ENCODE data around the gene SEC14L5. TPM values are rescaled to one million over a fixed set of nuclear protein-coding genes. Genes with fewer than 3 reads are reported as not detected.

Gene SEC14L5
- polyA plus RNA-seq, 1 donor from 2014 or later: 0.43 TPM

DNA sequence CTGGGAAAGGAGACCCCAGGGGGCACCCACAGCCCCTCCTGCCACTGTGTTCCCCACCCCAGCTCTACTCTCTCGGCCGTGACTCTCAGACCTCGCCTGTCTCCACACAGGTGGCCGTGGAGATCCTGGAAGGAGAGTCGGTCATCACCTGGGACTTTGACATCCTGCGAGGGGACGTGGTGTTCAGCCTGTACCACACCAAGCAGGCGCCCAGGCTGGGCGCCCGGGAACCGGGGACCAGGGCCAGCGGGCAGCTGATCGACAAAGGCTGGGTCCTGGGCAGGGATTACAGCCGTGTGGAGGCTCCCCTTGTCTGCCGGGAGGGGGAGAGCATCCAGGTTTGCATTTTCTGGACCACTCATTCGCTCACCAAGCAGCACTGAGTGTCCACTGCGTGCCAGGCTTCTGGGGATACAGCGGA is 50.2 kb downstream of the SEC14L5 start:
- H3K79me2 ChIP-seq (replicated peaks; ENCODE audit: insufficient read depth, low read length): no peaks in the 10 kb centered on the region
- no peak for TF ChIP-seq SMC3 (conservative IDR thresholded peaks at IDR 0.05; ENCODE audit: poor library complexity)
- no peak for TF ChIP-seq TAF1 (IDR thresholded peaks at IDR 0.05; ENCODE audit: low read depth)
- no peak for TF ChIP-seq RAD21 (conservative IDR thresholded peaks at IDR 0.05)
- no peak for TF ChIP-seq EP300 (conservative IDR thresholded peaks at IDR 0.05; ENCODE audit: poor library complexity, severe bottlenecking)
- TF ChIP-seq POLR2AphosphoS5 (IDR thresholded peaks at IDR 0.05): no peak
- TF ChIP-seq EZH2 (IDR thresholded peaks at IDR 0.05; ENCODE audit: borderline replicate concordance, insufficient read depth, low read length, poor library complexity, severe bottlenecking): no peak
- TF ChIP-seq, protein P1, sequence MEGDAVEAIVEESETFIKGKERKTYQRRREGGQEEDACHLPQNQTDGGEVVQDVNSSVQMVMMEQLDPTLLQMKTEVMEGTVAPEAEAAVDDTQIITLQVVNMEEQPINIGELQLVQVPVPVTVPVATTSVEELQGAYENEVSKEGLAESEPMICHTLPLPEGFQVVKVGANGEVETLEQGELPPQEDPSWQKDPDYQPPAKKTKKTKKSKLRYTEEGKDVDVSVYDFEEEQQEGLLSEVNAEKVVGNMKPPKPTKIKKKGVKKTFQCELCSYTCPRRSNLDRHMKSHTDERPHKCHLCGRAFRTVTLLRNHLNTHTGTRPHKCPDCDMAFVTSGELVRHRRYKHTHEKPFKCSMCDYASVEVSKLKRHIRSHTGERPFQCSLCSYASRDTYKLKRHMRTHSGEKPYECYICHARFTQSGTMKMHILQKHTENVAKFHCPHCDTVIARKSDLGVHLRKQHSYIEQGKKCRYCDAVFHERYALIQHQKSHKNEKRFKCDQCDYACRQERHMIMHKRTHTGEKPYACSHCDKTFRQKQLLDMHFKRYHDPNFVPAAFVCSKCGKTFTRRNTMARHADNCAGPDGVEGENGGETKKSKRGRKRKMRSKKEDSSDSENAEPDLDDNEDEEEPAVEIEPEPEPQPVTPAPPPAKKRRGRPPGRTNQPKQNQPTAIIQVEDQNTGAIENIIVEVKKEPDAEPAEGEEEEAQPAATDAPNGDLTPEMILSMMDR (IDR thresholded peaks at IDR 0.05; ENCODE audit: poor library complexity, severe bottlenecking): no peak
- no peak for TF ChIP-seq REST (IDR thresholded peaks at IDR 0.05; ENCODE audit: borderline replicate concordance)
- no peak for TF ChIP-seq MXI1 (conservative IDR thresholded peaks at IDR 0.05; ENCODE audit: poor library complexity, severe bottlenecking)

DNA sequence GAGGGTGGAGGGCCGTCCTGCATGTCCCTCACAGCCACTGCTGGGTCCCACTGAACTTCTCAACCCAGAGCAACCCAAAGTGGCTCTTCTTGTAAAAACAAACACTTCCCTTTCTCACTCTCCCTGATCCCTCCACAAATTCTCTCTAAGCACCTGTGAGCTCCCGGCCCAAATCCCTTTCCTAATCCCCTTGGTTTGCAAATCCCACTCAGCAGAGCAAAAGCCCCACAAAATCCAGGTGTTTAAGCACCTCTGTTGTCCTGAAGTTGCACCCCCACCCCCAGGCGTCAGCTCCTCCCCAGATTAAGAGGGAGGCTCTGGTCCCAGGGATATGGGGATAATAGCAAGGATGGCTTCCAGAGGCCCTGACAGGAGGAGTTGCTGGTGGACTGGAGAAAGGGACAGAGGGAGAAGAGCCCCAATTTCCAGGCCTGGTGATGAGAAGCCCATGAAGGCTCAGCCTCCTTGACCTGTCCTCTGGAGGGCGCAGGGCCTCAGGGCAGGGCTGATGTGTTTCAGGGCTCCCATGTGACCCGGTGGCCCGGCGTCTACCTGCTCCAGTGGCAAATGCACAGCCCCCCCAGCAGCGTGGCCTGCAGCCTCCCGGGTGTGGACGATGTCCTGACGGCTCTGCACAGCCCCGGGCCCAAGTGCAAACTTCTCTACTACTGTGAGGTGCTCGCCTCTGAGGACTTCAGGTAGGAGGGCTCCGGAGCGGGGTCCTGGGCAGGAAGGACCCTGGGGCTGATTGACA is 52.6 kb downstream of the SEC14L5 start:
- H3F3A ChIP-seq (ENCODE audit: insufficient read depth, low read length, poor library complexity, severe bottlenecking): no peaks in the 10 kb centered on the region
- H3K4me3 ChIP-seq (ENCODE audit: low read length): no peak overlapping the region
- H3K27ac ChIP-seq (ENCODE audit: low read length): no peak overlapping the region
- no peaks in the 10 kb centered on the region for H3K27me3 ChIP-seq (ENCODE audit: insufficient read depth, low read depth, low read length)
- H4K20me1 ChIP-seq (ENCODE audit: insufficient read depth): no peaks in the 10 kb centered on the region
- no peaks in the 10 kb centered on the region for H3K79me2 ChIP-seq (replicated peaks; ENCODE audit: insufficient read depth, low read length)
- TF ChIP-seq EZH2 (IDR thresholded peaks at IDR 0.05; ENCODE audit: borderline replicate concordance, insufficient read depth, low read length, poor library complexity, severe bottlenecking) (no peak), REST (IDR thresholded peaks at IDR 0.05; ENCODE audit: borderline replicate concordance) (no peak), SMC3 (conservative IDR thresholded peaks at IDR 0.05; ENCODE audit: poor library complexity) (no peak), RAD21 (conservative IDR thresholded peaks at IDR 0.05) (no peak), MXI1 (conservative IDR thresholded peaks at IDR 0.05; ENCODE audit: poor library complexity, severe bottlenecking) (no peak), TAF1 (IDR thresholded peaks at IDR 0.05; ENCODE audit: low read depth) (no peak), EP300 (conservative IDR thresholded peaks at IDR 0.05; ENCODE audit: poor library complexity, severe bottlenecking) (no peak), POLR2AphosphoS5 (IDR thresholded peaks at IDR 0.05) (no peak)
- TF ChIP-seq, protein P1 (IDR thresholded peaks at IDR 0.05; ENCODE audit: poor library complexity, severe bottlenecking): no peak
- no peaks in the 10 kb centered on the region for H3K9me2 ChIP-seq (ENCODE audit: insufficient read depth, low read length)
- no peak overlapping the region for H3K4me2 ChIP-seq (ENCODE audit: low read length)
- no peaks in the 10 kb centered on the region for H3K36me3 ChIP-seq (ENCODE audit: insufficient read depth, low read length)
- no peak overlapping the region for H3K9ac ChIP-seq (ENCODE audit: low read length)
- no peaks in the 10 kb centered on the region for H3K9me3 ChIP-seq (ENCODE audit: low read length)
- no peak overlapping the region for H2AFZ ChIP-seq (ENCODE audit: low read depth, low read length)

More for the DNA sequence above, 50.2 kb downstream of the SEC14L5 start:
- Histone ChIP-seq H3K9me3 (ENCODE audit: low read length) (no peaks in the 10 kb centered on the region), H3K4me2 (ENCODE audit: low read length) (no peak overlapping the region), H4K20me1 (ENCODE audit: insufficient read depth) (no peaks in the 10 kb centered on the region), H2AFZ (ENCODE audit: low read depth, low read length) (no peak overlapping the region), H3K27me3 (ENCODE audit: insufficient read depth, low read depth, low read length) (no peaks in the 10 kb centered on the region), H3K27ac (ENCODE audit: low read length) (no peak overlapping the region), H3K4me3 (ENCODE audit: low read length) (no peak overlapping the region), H3K36me3 (ENCODE audit: insufficient read depth, low read length) (no peaks in the 10 kb centered on the region), H3K9me2 (ENCODE audit: insufficient read depth, low read length) (no peaks in the 10 kb centered on the region), H3K9ac (ENCODE audit: low read length) (no peak overlapping the region), H3F3A (ENCODE audit: insufficient read depth, low read length, poor library complexity, severe bottlenecking) (no peaks in the 10 kb centered on the region)

Measured in neural cell (in vitro differentiated cells).